Measurements from ENCODE around the gene CUBN.

DNA sequence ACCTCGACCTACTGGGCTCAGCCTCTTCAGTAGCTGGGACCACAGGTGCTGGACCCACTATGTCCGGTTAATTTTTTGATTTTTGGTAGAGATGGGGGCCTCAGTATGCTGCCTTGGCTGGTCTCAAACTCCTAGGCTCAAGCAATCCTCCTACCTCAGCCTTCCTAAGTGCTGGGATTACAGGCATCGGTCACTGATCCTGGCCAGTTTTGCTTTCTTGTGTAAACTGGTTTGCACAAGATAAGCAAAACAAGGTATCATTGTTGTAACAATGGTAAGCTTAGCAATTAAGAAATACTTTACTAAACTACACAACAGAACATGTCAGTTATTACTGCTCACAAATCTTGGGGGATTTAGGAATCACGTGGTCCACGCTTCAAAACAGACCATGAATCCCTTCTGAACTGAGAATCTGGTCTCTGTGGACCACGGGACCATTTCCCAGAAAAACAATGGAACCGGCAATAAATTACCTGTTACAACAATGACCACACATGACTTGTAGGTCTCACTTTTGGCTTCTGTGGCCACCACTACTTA, 349.2 kb downstream of the CUBN start:
- TF ChIP-seq POLR2AphosphoS5 (IDR thresholded peaks at IDR 0.05) (no peak), POLR2A (IDR thresholded peaks at IDR 0.05) (no peak)
- TF ChIP-seq, protein P1, sequence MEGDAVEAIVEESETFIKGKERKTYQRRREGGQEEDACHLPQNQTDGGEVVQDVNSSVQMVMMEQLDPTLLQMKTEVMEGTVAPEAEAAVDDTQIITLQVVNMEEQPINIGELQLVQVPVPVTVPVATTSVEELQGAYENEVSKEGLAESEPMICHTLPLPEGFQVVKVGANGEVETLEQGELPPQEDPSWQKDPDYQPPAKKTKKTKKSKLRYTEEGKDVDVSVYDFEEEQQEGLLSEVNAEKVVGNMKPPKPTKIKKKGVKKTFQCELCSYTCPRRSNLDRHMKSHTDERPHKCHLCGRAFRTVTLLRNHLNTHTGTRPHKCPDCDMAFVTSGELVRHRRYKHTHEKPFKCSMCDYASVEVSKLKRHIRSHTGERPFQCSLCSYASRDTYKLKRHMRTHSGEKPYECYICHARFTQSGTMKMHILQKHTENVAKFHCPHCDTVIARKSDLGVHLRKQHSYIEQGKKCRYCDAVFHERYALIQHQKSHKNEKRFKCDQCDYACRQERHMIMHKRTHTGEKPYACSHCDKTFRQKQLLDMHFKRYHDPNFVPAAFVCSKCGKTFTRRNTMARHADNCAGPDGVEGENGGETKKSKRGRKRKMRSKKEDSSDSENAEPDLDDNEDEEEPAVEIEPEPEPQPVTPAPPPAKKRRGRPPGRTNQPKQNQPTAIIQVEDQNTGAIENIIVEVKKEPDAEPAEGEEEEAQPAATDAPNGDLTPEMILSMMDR (IDR thresholded peaks at IDR 0.05) = no peak

All from prostate gland (tissue), 2 donors.